CD4-positive, CD25-positive, alpha-beta regulatory T cell (primary cell): ENCODE results near the gene GUCY1B1. TPM values are rescaled to one million over a fixed set of nuclear protein-coding genes. Genes with fewer than 3 reads are reported as not detected.
A peak's percentile ranks its signal among the peaks of the same experiment; 100 is the strongest.

Experiments
- ATAC-seq, 2 donors: fragments of 150-1000 bp; cut with Tn5 transposase; one replicate each; pipeline ENCODE4 v1.10.0; 2021; ENCODE audit warnings: low read depth in 2 of 2, moderate number of reproducible peaks in 2 of 2, moderate library complexity in 1 of 2
- DNase-seq, 3 donors: peaks; one replicate each; pipeline versions ENCODE4 v3.0.0 to v3.0.0-alpha.2; 2012 to 2022; ENCODE audit warnings: mixed read lengths in 1 of 3
- H3K27ac ChIP-seq: one replicate; pipeline ENCODE4 v1.7.0; 2013; ENCODE audit warnings: mild to moderate bottlenecking, low read length; ENCODE audit not compliant: insufficient read depth, poor library complexity, severe bottlenecking
- H3K27me3 ChIP-seq: one replicate; pipeline ENCODE4 v1.7.0; 2013; ENCODE audit warnings: low read length; ENCODE audit not compliant: control insufficient read depth, insufficient read depth
- H3K36me3 ChIP-seq: one replicate; pipeline ENCODE4 v1.7.0; 2013; ENCODE audit warnings: mild to moderate bottlenecking, low read length, moderate library complexity; ENCODE audit not compliant: control insufficient read depth, insufficient read depth
- H3K4me1 ChIP-seq: 2 replicates; pipeline ENCODE4 v1.7.0; 2013; ENCODE audit warnings: mild to moderate bottlenecking, low read length; ENCODE audit not compliant: insufficient read depth, control insufficient read depth, poor library complexity, severe bottlenecking
- H3K4me3 ChIP-seq: one replicate; pipeline ENCODE4 v1.7.0; 2013; ENCODE audit warnings: low read depth, mild to moderate bottlenecking, low read length, moderate library complexity
- H3K9me3 ChIP-seq, 2 experiments: 1 replicate in 1 of 2; 2 replicates in 1 of 2; pipeline ENCODE4 v1.7.0; 2013; ENCODE audit warnings: low read length in 2 of 2, mild to moderate bottlenecking in 1 of 2, moderate library complexity in 1 of 2; ENCODE audit not compliant: control insufficient read depth in 2 of 2
- H3K27ac Mint-ChIP-seq, 3 donors: one replicate each; pipeline ENCODE4 v1.8.0; 2020 to 2022; ENCODE audit warnings: mild to moderate bottlenecking in 3 of 3, mixed read lengths in 3 of 3, moderate library complexity in 2 of 3
- H3K27me3 Mint-ChIP-seq: one replicate; pipeline ENCODE4 v1.8.0; 2022; ENCODE audit warnings: mild to moderate bottlenecking, mixed read lengths
- H3K36me3 Mint-ChIP-seq: one replicate; pipeline ENCODE4 v1.8.0; 2020; ENCODE audit warnings: mixed read lengths
- H3K4me1 Mint-ChIP-seq, 4 donors: one replicate each; pipeline ENCODE4 v1.8.0; 2020 to 2022; ENCODE audit warnings: mixed read lengths in 4 of 4, mild to moderate bottlenecking in 1 of 4
- H3K4me3 Mint-ChIP-seq, 4 donors: one replicate each; pipeline ENCODE4 v1.8.0; 2020 to 2022; ENCODE audit warnings: mild to moderate bottlenecking in 4 of 4, mixed read lengths in 4 of 4, moderate library complexity in 3 of 4
- H3K9me3 Mint-ChIP-seq, 7 donors: one replicate each; pipeline ENCODE4 v1.8.0; 2020 to 2022; ENCODE audit warnings: mixed read lengths in 7 of 7, mild to moderate bottlenecking in 3 of 7, moderate library complexity in 2 of 7
- polyA plus RNA-seq, 4 donors: library from polyadenylated mRNA; unstranded; fragments of 300-500 nt; fragmentation: Illumina TruSeq; gene quantifications; one replicate each; pipeline ENCODE4 v1.2.3, GENCODE V29; 2021
- total RNA-seq: library from RNA; stranded (reverse); gene quantifications from one replicate; pipeline ENCODE4 v1.2.3, GENCODE V29; 2022

The GUCY1B1 gene
- total RNA-seq (2.5 TPM), polyA plus RNA-seq (under 1 TPM in 2 of 4 donors, not detected in 2; 0.12 to 0.16 TPM)

- Mint-ChIP-seq H3K4me1 (peaks cover 0 to 4% (median 1%) of the 10 kb centered on the region in 4 donors), H3K9me3 (peaks cover 0 to 5% (median 0%) of the 10 kb centered on the region in 7 donors)
- H3K4me3 ChIP-seq = no peak within 1 kb of the TSS
These were observed at the start of gene GUCY1B1 for GRCh38 chr4:155758481-155759371. TSS of gene GUCY1B1 (plus strand) at chr4:155759021. CDS start at chr4:155759141, 120 bp downstream.

DNA sequence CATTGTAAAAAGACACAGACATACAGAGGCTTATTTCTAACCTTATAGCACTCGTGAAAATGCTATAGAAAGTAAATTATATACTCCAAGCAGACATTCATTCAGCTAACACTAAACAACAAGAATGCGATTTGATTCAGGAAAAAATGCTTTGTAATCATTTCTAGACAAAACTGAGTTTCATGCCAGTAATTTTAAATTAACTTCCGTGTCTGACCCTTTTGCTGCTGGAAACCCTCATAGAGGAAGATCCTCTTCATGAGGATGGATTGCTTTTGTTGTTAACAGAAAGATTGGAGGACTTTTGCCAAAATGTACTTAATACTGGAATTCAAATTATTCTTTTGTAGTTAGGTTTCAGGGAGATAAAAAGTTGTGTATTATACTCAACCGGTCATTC, 48.9 kb upstream of the GUCY1B1 start:
- Histone ChIP-seq H3K4me1 (no peaks in the 10 kb centered on the region), H3K36me3 (no peaks in the 10 kb centered on the region), H3K27ac (no peak overlapping the region), H3K27me3 (no peaks in the 10 kb centered on the region), H3K9me3 (no peaks in the 10 kb centered on the region), H3K4me3 (no peak overlapping the region)
- no peaks in the 10 kb centered on the region for H3K27me3 Mint-ChIP-seq
- peaks cover 0 to 4% (median 0%) of the 10 kb centered on the region in 7 donors for H3K9me3 Mint-ChIP-seq
- no peak for ATAC-seq
- no peak overlapping the region for H3K27ac Mint-ChIP-seq
- H3K4me1 Mint-ChIP-seq = no peaks in the 10 kb centered on the region
- no peaks in the 10 kb centered on the region for H3K36me3 Mint-ChIP-seq
- H3K4me3 Mint-ChIP-seq = no peak overlapping the region
- no peak for DNase-seq

More at GRCh38 chr4:155758481-155759371, at the start of gene GUCY1B1:
- H3K36me3 Mint-ChIP-seq = no peaks in the 10 kb centered on the region
- Histone ChIP-seq H3K9me3 (no peaks in the 10 kb centered on the region), H3K27me3 (peaks cover 15% of the 10 kb centered on the region), H3K4me1 (peaks cover 8% of the 10 kb centered on the region), H3K27ac (no peak within 1 kb of the TSS), H3K36me3 (no peaks in the 10 kb centered on the region)
- H3K4me3 Mint-ChIP-seq = peak within 1 kb of the TSS in 2 of 4 donors; percentile 59 to 62
- peak; percentile 75 to 86 for ATAC-seq
- no peak within 1 kb of the TSS for H3K27ac Mint-ChIP-seq
- peak; percentile 7 to 68 (median 53) for DNase-seq
- H3K27me3 Mint-ChIP-seq = peaks cover 24% of the 10 kb centered on the region

DNA sequence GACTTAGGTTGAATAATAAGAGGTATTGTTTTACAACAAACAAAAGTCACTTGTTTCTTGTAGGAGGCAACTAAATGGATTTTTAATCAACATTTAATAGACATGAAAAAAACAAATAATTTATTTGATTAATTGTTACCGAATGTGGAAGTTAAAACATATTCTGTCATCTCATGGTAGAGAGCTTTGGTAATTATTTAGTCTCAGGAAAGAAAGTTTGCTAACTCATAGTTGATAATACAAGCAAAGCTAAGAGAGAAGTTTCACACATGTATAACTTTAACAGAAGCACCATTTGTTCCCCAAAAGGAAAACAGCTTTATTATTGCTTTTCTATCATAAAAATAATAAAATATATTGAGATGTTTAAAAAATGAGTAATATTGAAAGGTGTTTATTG, 47.3 kb upstream of the GUCY1B1 start:
- H3K4me3 ChIP-seq = no peak overlapping the region
- H3K9me3 ChIP-seq = no peaks in the 10 kb centered on the region
- Mint-ChIP-seq H3K4me3 (no peak overlapping the region), H3K27ac (no peak overlapping the region), H3K9me3 (peaks cover 0 to 6% (median 0%) of the 10 kb centered on the region in 7 donors), H3K27me3 (no peaks in the 10 kb centered on the region), H3K36me3 (no peaks in the 10 kb centered on the region), H3K4me1 (no peaks in the 10 kb centered on the region)
- ATAC-seq (no peak), DNase-seq (no peak)
- H3K27me3 ChIP-seq = no peaks in the 10 kb centered on the region
- H3K27ac ChIP-seq = no peak overlapping the region
- H3K36me3 ChIP-seq = no peaks in the 10 kb centered on the region
- no peaks in the 10 kb centered on the region for H3K4me1 ChIP-seq

DNA sequence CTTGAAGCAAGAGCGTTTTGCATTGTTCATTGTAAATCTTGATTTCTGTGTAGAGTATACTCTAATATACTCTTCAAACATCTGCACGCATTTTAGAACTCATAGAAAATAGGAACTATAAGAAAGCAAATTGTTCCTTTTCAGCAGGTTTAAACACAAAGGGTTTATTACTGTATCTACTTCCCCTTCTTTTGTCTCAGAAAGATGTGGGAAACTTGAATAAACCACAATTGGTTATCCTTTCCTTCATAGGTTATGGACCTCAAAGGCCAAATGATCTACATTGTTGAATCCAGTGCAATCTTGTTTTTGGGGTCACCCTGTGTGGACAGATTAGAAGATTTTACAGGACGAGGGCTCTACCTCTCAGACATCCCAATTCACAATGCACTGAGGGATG, 46.0 kb upstream of the GUCY1B1 start:
- Histone ChIP-seq H3K4me3 (no peak overlapping the region), H3K27me3 (no peaks in the 10 kb centered on the region), H3K36me3 (no peaks in the 10 kb centered on the region), H3K4me1 (no peaks in the 10 kb centered on the region), H3K9me3 (no peaks in the 10 kb centered on the region), H3K27ac (no peak overlapping the region)
- Mint-ChIP-seq H3K9me3 (peaks cover 0 to 6% (median 0%) of the 10 kb centered on the region in 7 donors), H3K4me3 (no peak overlapping the region), H3K36me3 (no peaks in the 10 kb centered on the region), H3K4me1 (no peaks in the 10 kb centered on the region), H3K27me3 (no peaks in the 10 kb centered on the region), H3K27ac (no peak overlapping the region)
- ATAC-seq = no peak
- no peak for DNase-seq

GRCh38 chr4:155713911-155714310, 44.9 kb upstream of the GUCY1B1 start:
- H3K27me3 ChIP-seq = no peaks in the 10 kb centered on the region
- no peak for ATAC-seq
- H3K4me3 Mint-ChIP-seq = no peak overlapping the region
- no peak overlapping the region for H3K4me3 ChIP-seq
- H3K36me3 ChIP-seq = no peaks in the 10 kb centered on the region
- no peaks in the 10 kb centered on the region for H3K4me1 ChIP-seq
- no peak overlapping the region for H3K27ac ChIP-seq
- peaks cover 0 to 6% (median 0%) of the 10 kb centered on the region in 7 donors for H3K9me3 Mint-ChIP-seq
- H3K36me3 Mint-ChIP-seq = no peaks in the 10 kb centered on the region
- H3K4me1 Mint-ChIP-seq = no peaks in the 10 kb centered on the region
- no peak for DNase-seq
- no peak overlapping the region for H3K27ac Mint-ChIP-seq
- H3K9me3 ChIP-seq = no peaks in the 10 kb centered on the region
- H3K27me3 Mint-ChIP-seq = no peaks in the 10 kb centered on the region

GRCh38 chr4:155722336-155722735, 36.5 kb upstream of the GUCY1B1 start:
- H3K9me3 Mint-ChIP-seq = peaks cover 0 to 3% (median 0%) of the 10 kb centered on the region in 7 donors
- H3K4me1 Mint-ChIP-seq = no peaks in the 10 kb centered on the region
- Histone ChIP-seq H3K27me3 (no peaks in the 10 kb centered on the region), H3K36me3 (no peaks in the 10 kb centered on the region), H3K9me3 (no peaks in the 10 kb centered on the region), H3K27ac (no peak overlapping the region), H3K4me3 (no peak overlapping the region), H3K4me1 (no peaks in the 10 kb centered on the region)
- H3K4me3 Mint-ChIP-seq = no peak overlapping the region
- ATAC-seq (no peak), DNase-seq (no peak)
- no peaks in the 10 kb centered on the region for H3K27me3 Mint-ChIP-seq
- no peaks in the 10 kb centered on the region for H3K36me3 Mint-ChIP-seq
- H3K27ac Mint-ChIP-seq = no peak overlapping the region

- no peak overlapping the region for H3K27ac Mint-ChIP-seq
- no peaks in the 10 kb centered on the region for H3K4me1 Mint-ChIP-seq
- H3K4me1 ChIP-seq = no peaks in the 10 kb centered on the region
- no peaks in the 10 kb centered on the region for H3K9me3 ChIP-seq
- peaks cover 0 to 3% (median 0%) of the 10 kb centered on the region in 7 donors for H3K9me3 Mint-ChIP-seq
- H3K36me3 ChIP-seq = no peaks in the 10 kb centered on the region
- ATAC-seq = no peak
- no peak overlapping the region for H3K4me3 ChIP-seq
- no peaks in the 10 kb centered on the region for H3K27me3 ChIP-seq
- H3K27ac ChIP-seq = no peak overlapping the region
- H3K27me3 Mint-ChIP-seq = no peaks in the 10 kb centered on the region
- no peak for DNase-seq
- no peaks in the 10 kb centered on the region for H3K36me3 Mint-ChIP-seq
- no peak overlapping the region for H3K4me3 Mint-ChIP-seq
These were observed 35.9 kb upstream of the GUCY1B1 start for GRCh38 chr4:155722816-155723499.
